ENCODE data around the gene LRRC37A2. TPM values are rescaled to one million over a fixed set of nuclear protein-coding genes. Genes with fewer than 3 reads are reported as not detected.
"Not testable (repeated sequence)": the region's sequence is repeated elsewhere in the genome, so short reads cannot be mapped to it uniquely, and the experiment has no call there.

LRRC37A2 gene
- 15.1 TPM for total RNA-seq

- DNase-seq (ENCODE audit: low read depth in 2 of 3, low spot score in 2 of 3): not testable (repeated sequence)
These were observed at the start of gene LRRC37A2 for GRCh38 chr17:46512168-46512567. LRRC37A2 (plus strand) TSS chr17:46512468; CDS start chr17:46512713, 245 bp downstream.

- not testable (repeated sequence) for DNase-seq (ENCODE audit: low read depth in 2 of 3, low spot score in 2 of 3)
These were observed 44.6 kb upstream of the LRRC37A2 start for GRCh38 chr17:46467618-46468017.

- DNase-seq (ENCODE audit: low read depth in 2 of 3, low spot score in 2 of 3): not testable (repeated sequence)
These were observed 37.8 kb upstream of the LRRC37A2 start for GRCh38 chr17:46474489-46474888.

DNA sequence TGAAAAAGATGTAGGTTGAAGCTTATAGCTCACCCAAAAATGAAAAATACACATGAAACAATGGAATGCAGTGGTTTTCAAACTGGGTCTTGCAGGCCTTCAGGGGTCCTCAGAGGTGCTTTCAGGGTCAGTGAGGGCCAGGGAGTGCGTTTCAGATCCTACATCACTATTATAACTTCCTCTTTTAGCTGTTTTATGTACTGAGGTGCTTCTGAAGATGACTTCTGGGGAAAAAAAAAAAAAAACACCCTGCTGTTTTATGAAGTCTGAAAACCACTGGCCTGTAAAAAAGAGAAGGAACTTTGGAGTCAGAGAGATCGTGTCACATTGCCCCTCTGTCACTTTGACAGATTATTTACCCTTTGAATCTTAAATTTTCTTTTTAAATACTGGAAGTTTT lies 36.7 kb upstream of the LRRC37A2 start:
- DNase-seq (ENCODE audit: low read depth in 2 of 3, low spot score in 2 of 3): peak in 1 of 3 donors; percentile 2

- not testable (repeated sequence) for DNase-seq (ENCODE audit: low read depth in 2 of 3, low spot score in 2 of 3)
These were observed 33.4 kb upstream of the LRRC37A2 start for GRCh38 chr17:46478823-46479222.

GRCh38 chr17:46481310-46481709 lies 31.0 kb upstream of the LRRC37A2 start:
- DNase-seq (ENCODE audit: low read depth in 2 of 3, low spot score in 2 of 3): not testable (repeated sequence)

DNA sequence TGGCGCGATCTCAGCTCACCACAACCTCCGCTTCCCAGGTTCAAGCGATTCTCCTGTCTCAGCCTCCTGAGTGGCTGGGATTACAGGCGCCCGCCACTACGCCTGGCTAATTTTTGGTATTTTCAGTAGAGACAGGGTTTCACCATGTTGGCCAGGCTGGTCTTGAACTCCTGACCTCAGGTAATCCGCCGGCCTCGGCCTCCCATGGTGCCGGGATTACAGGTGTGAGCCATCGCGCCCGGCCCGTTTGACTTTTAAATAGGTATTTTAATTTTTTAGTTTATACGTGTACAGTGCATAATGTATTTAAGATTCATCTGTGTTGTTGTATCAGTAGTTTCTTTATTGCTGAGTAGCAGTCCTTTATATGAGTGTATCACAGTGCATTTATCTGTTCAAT lies 20.2 kb upstream of the LRRC37A2 start:
- DNase-seq (ENCODE audit: low read depth in 2 of 3, low spot score in 2 of 3): not testable (repeated sequence)

DNA sequence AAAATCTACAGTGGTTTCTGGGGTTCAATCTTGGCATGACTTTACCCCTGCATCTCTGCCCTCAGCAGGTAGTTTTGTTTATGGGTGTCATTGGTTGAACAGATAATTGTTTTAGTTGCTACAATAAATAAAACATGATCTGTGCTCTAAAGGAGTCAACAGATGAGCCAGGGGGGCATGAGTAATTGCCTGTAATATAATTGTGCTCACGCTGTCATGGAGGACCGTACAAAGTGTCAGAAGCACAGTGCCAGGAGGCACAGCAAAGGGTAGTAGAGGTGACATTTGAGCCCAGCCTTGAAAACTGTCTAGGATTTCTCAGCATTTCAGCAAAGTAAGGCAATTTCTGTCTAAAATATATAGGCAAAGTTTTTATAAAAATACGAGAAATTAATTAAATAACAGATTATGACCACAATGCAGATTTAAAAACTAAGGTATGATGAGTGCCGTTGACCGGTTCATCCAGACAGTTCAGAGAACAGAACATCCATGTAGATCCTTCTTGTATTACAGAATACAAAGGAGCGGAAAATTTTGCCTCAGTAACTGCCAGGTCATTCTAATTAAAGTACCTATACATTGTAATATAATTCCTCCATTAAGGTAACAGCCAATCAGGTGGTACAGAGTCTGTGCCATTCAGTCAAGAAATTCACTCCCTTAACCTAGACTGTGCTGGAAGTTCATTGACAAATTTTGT lies 12.7 kb upstream of the LRRC37A2 start:
- DNase-seq (ENCODE audit: low read depth in 2 of 3, low spot score in 2 of 3): not testable (repeated sequence)

DNA sequence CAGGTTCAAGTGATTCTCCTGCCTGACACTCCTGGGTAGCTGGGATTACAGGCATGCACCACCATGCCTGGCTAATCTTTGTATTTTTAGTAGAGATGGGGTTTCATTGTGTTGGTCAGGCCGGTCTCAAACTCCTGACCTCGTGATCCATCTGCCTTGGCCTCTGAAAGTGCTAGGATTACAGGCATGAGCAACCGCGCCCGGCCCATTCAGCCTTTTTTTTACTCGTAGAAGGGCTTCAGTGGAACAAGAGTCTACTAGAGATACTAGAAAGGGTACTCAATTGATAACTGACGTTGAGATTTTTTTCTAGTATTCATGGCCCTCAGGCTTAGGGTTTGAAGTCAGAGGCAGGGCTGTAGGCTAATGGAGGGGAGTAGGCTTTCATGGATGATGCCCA lies 6.4 kb upstream of the LRRC37A2 start:
- DNase-seq (ENCODE audit: low read depth in 2 of 3, low spot score in 2 of 3): not testable (repeated sequence)

DNA sequence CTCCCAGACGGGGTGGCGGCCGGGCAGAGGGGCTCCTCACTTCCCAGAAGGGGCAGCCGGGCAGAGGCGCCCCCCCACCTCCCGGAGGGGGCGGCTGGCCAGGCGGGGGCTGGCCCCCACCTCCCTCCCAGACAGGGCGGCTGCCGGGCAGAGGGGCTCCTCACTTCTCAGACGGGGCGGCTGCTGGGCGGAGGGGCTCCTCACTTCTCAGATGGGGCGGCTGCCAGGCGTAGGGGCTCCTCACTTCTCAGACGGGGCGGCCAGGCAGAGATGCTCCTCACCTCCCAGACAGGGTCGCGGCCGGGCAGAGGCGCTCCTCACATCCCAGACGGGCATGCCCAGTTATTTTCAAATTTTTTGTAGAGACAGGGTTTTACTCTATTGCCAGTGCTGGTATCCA lies 22.4 kb downstream of the LRRC37A2 start:
- not testable (repeated sequence) for DNase-seq (ENCODE audit: low read depth in 2 of 3, low spot score in 2 of 3)

DNA sequence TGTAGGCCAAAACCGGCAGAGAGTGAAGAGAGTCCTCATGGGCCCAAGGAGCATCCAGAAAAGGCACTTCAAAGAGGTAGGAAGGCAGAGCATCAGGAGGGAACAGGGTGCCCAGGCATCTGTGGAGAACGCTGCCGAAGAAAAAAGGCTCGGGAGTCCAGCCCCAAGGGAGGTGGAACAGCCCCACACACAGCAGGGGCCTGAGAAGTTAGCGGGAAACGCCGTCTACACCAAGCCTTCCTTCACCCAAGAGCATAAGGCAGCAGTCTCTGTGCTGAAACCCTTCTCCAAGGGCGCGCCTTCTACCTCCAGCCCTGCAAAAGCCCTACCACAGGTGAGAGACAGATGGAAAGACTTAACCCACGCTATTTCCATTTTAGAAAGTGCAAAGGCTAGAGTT lies 36.3 kb downstream of the LRRC37A2 start:
- DNase-seq (ENCODE audit: low read depth in 2 of 3, low spot score in 2 of 3): not testable (repeated sequence)

DNA sequence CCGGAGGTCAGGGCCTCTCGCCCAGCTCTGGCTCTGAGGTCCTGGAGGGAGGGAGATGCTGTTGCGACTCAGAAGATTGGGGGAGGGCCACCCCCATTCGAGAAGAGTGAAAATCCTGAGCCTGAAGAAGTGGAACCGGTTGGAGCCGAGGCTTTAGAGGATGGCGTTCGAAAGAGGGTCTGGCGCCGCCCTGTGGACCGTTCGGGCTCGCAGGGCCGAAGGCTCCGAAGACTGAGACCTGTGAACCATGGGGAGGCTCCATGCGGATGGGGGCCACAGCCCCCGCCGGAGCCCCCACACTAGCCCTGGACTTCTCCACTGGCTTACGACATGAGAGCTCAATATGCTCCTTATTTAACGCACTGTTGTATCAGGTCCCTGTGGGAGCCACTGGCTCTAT lies 46.9 kb downstream of the LRRC37A2 start:
- not testable (repeated sequence) for DNase-seq (ENCODE audit: low read depth in 2 of 3, low spot score in 2 of 3)

- DNase-seq (ENCODE audit: low read depth in 2 of 3, low spot score in 2 of 3): not testable (repeated sequence)
These were observed 47.8 kb downstream of the LRRC37A2 start for GRCh38 chr17:46560048-46560447.

DNA sequence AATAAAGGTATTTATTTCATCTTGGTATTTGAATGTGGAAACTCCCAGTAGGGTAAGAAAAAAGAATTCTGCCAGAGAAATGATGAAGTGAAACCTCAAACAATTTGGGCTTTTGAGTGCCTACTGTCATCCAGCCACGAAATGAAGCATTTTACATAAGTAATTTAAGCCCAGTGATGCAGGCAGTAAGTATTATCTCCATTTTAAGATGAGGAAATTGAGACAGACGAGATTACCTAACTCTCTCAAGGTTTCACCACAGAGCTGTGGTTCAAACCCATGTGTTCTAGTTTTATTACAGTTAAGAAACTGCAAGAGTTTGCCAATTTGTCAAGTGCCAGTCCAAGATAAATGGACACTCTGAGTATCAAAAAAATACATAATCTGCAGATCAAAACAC lies 54.0 kb downstream of the LRRC37A2 start:
- DNase-seq (ENCODE audit: low read depth in 2 of 3, low spot score in 2 of 3): not testable (repeated sequence)

DNA sequence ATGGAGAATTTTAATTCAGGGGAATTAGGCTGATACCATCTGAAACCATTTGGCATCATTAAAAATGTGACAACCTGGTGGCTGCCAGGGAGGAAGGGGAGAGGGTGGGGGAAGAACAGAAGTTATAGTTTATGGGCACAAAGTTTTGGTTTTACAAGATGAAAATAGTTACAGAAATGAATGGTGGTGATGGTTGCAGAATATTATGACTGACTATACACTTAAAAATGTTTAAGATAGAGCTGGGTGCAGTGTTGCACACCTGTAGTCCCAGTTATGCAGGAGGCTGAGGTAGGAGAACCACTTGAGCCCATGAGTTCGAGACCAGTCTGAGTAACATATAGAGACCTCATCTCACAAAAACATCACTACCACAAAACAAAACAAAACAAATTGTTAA lies 54.7 kb downstream of the LRRC37A2 start:
- DNase-seq (ENCODE audit: low read depth in 2 of 3, low spot score in 2 of 3): not testable (repeated sequence)

- not testable (repeated sequence) for DNase-seq (ENCODE audit: low read depth in 2 of 3, low spot score in 2 of 3)
These were observed 59.5 kb downstream of the LRRC37A2 start for GRCh38 chr17:46571796-46572195.

GRCh38 chr17:46579083-46580075 lies 67.1 kb downstream of the LRRC37A2 start, which contains the start of gene ARL17A:
ARL17A (minus strand) TSS chr17:46579691; CDS start chr17:46576322, 3,369 bp downstream.
- DNase-seq (ENCODE audit: low read depth in 2 of 3, low spot score in 2 of 3): not testable (repeated sequence)

DNA sequence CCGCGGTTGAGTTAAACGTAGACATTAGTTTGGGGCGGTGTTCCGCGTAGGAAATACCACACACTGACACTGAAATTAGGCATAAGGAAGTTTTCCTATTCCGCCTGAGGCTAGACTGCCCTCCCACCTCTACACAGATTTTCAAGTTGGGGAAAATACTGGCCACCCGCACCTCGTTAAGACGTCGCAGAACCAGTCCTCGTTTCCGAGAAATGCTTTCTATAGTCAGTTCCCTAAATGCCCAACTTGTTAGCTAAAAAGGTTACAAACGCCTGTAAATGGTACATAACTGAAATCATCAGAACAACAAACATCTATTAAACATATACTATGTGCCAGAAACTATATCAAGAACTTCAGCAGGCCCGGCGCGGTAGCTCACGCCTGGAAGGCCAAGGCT lies 67.8 kb downstream of the LRRC37A2 start:
- DNase-seq (ENCODE audit: low read depth in 2 of 3, low spot score in 2 of 3): not testable (repeated sequence)

DNA sequence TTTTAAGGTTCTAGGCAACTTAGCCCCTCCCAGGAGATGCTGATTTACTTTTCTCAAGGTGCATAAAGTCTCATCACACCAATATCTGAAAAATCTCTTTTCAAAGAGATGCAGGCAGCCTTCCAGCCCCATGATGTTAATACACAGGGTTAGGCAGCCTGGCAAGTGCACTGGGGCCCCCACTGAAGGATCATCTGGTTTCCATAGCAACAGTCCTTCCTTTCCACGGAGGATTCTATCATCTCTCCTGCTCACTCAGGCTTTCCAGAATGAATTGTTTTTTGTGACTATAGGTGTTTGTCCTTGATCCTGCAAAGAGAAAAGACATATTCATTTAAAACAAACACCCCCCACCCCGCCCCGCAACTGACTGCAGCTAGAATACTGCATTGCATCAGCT lies 73.2 kb downstream of the LRRC37A2 start:
- not testable (repeated sequence) for DNase-seq (ENCODE audit: low read depth in 2 of 3, low spot score in 2 of 3)

GRCh38 chr17:46590157-46591146 lies 78.2 kb downstream of the LRRC37A2 start, which contains the start of gene NSF:
NSF (plus strand) TSS chr17:46590669; CDS start chr17:46590776, 107 bp downstream.
- DNase-seq (ENCODE audit: low read depth in 2 of 3, low spot score in 2 of 3): not testable (repeated sequence)

All from hematopoietic multipotent progenitor cell (in vitro differentiated cells).